ENCODE measurements around the gene ADGRB2. TPM values are rescaled to one million over a fixed set of nuclear protein-coding genes. Genes with fewer than 3 reads are reported as not detected.
"Not testable (repeated sequence)": the region's sequence is repeated elsewhere in the genome, so short reads cannot be mapped to it uniquely, and the experiment has no call there.

ADGRB2 gene
- total RNA-seq, 1 donor from 2014 or later, result 0.40 TPM

DNA sequence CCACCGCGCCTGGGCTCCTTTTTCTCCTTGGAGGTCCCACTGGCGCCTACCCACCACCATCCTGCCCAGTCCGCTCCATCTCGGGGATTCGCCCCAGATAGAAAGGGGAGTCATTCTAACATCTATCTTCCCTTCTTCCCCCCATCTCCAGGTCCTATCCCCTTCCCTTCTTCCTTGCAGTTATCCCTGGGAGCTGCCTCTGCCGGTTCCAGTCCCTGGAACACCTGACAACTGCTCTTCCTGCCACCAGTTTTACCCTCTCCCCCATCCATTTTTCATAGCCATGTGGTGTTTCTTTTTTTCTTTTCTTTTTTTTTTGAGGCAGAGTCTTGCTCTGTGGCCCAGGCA lies 48.3 kb downstream of the ADGRB2 start:
- no peaks in the 10 kb centered on the region for H3K36me3 Mint-ChIP-seq (ENCODE audit: low read depth)
- peaks cover 7% of the 10 kb centered on the region for H3K4me1 Mint-ChIP-seq
- no peak for DNase-seq
- H3K27ac Mint-ChIP-seq, result no peak overlapping the region
- H3K27me3 Mint-ChIP-seq, result peaks cover 71% of the 10 kb centered on the region
- no peaks in the 10 kb centered on the region for H3K9me3 Mint-ChIP-seq
- H3K4me3 Mint-ChIP-seq, result peak overlapping the region; percentile 49
- intact Hi-C loops (cut with micrococcal nuclease), result no loop called here

DNA sequence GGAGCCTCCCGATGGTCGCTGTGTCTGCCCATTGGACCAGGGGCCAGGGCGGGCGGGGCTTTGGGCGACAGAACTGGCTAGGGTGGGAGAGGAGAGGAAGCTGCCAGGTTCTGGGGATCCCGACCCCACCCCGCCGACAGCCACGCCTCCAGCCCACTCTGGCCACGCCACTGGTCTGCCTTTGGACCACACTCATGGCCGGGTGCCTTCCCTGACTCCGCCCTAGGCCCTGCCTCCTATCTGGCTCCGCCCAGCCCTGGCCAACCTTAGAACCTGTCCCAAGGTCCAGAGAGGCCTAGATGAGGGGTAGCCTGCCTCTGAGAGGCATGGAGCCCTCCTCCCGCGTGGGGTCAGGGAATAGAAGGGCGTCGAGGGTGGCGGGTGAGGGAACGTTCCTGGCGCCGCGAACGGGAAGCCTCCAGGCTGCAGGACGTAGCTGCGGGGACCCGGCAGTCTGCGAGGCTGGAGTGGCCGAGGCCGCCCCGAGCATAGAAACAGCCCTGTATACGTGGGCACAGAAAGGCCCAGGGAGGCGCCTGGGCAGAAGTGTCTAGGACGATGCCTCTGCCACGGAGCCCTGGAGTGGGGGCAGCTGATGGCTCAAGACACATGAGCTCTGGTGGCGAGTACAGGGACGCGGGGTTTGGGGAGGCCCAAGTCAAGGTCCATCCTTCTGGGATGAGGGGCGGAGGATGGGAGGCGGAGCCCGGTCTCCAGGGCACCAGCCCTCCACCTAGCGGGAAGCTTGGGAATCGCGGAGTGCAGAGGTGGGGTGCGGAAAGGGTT lies 48.9 kb downstream of the ADGRB2 start:
- no peaks in the 10 kb centered on the region for H3K9me3 Mint-ChIP-seq
- H3K36me3 Mint-ChIP-seq (ENCODE audit: low read depth), result no peaks in the 10 kb centered on the region
- H3K4me1 Mint-ChIP-seq, result peaks cover 7% of the 10 kb centered on the region
- peak overlapping the region; percentile 45 for H3K4me3 Mint-ChIP-seq
- peaks cover 71% of the 10 kb centered on the region for H3K27me3 Mint-ChIP-seq
- peak; percentile 73 for DNase-seq
- intact Hi-C loops (cut with micrococcal nuclease), result no loop called here
- H3K27ac Mint-ChIP-seq, result no peak overlapping the region

DNA sequence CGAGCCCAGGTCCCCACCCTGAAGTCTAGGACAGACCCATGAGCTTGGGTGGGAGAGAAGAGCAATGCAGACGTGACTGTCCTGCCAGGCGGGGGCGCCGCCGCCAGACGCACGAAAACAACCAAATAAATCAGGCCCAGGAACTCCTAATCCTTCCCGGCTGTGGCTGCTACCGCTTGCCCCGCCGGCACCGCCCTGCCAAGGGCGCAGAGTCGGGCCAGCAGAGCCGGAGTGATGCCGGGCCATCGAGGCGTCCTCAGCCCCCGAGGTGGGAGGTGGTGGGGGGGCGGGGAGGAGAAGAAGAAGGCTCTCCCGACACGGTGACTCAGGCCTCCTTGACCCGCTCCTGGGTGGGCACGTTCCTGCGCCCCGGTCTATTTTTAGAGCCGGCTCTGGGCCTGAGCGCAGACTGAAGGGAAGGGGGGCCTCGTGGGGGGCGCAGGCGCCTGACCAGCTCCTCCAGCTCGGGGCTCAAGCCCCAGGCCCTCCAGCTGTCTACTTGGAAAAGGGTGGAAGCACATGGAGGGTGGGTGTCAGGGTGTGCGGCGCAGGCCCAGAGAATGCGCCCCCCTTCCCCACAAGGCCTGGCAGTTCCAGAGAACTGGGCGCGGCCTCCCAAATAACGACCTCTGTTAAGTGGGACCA lies 49.6 kb downstream of the ADGRB2 start:
- Mint-ChIP-seq H3K4me3 (no peak overlapping the region), H3K27ac (no peak overlapping the region)

DNA sequence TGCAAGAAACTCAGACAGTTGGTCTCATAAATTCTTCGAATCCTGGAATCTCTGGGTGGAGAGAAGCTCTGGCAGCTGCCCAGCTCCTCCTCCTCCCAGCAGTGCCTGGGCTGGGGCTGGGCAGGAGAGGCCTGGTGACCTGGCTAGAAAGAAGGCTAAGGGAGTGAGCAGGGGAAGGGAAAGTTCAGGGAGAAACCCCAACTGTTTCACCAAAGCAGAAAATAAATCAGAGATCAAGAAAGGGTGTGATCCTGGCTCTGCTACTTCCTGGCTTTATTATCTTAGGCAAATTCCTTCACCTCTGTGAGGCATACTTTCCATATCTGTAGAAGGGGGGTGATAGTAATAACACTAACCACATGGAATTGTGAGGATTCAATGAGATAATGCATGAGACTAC lies 51.5 kb downstream of the ADGRB2 start:
- Mint-ChIP-seq H3K4me1 (peaks cover 12% of the 10 kb centered on the region), H3K9me3 (no peaks in the 10 kb centered on the region), H3K4me3 (no peak overlapping the region), H3K27ac (no peak overlapping the region), H3K36me3 (ENCODE audit: low read depth) (no peaks in the 10 kb centered on the region), H3K27me3 (peaks cover 70% of the 10 kb centered on the region)
- no peak for DNase-seq
- intact Hi-C loops (cut with micrococcal nuclease), result no loop called here

More for the DNA sequence above, 49.6 kb downstream of the ADGRB2 start:
- Mint-ChIP-seq H3K4me1 (peaks cover 7% of the 10 kb centered on the region), H3K27me3 (peaks cover 71% of the 10 kb centered on the region), H3K36me3 (ENCODE audit: low read depth) (no peaks in the 10 kb centered on the region), H3K9me3 (no peaks in the 10 kb centered on the region)
- DNase-seq, result peak; percentile 67
- intact Hi-C loops (cut with micrococcal nuclease), result no loop called here

DNA sequence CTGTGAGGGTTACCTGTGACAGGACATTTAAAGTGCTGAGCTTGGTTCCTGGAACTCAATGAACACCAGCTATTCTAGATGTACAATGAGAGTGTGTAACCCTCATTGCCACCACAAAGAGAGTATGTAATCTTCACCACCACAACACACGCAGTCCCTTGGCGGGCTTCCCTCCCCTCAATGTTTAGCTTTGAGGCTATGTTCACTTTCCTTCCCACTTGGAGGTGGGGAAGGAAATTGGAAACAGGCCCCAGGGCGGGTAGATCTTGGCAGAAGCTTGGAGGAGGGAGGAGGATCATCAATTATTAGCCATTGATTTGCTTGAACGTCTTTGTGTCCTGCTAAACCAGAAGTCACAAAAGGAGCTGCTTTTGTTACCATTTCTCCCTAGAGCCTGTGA lies 52.1 kb downstream of the ADGRB2 start:
- Mint-ChIP-seq H3K4me3 (no peak overlapping the region), H3K36me3 (ENCODE audit: low read depth) (no peaks in the 10 kb centered on the region), H3K4me1 (peaks cover 17% of the 10 kb centered on the region), H3K9me3 (no peaks in the 10 kb centered on the region), H3K27ac (no peak overlapping the region), H3K27me3 (peaks cover 67% of the 10 kb centered on the region)
- intact Hi-C loops (cut with micrococcal nuclease), result no loop called here
- no peak for DNase-seq

DNA sequence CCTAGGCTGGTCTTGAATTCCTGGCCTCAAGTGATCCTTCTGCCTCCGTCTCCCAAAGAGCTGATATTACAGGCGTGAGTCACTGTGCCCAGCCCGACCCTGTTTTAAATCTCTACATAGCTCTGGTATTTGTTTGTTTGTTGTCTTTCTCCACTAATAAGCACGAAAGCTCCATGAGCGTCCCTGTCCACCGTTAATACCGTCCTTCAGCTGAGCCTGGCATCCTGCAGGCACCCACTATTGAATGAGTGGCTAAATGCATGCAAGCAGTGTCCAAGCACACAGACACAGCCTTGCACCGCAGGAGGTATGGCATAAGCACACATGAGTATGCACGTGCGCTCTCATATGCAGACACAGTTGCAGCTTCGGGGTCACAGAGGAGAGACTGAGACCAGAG lies 55.8 kb downstream of the ADGRB2 start:
- no peaks in the 10 kb centered on the region for H3K36me3 Mint-ChIP-seq (ENCODE audit: low read depth)
- H3K27ac Mint-ChIP-seq, result no peak overlapping the region
- H3K4me3 Mint-ChIP-seq, result no peak overlapping the region
- DNase-seq, result no peak
- intact Hi-C loops (cut with micrococcal nuclease), result no loop called here
- H3K27me3 Mint-ChIP-seq, result peaks cover 54% of the 10 kb centered on the region
- H3K9me3 Mint-ChIP-seq, result no peaks in the 10 kb centered on the region
- H3K4me1 Mint-ChIP-seq, result peaks cover 31% of the 10 kb centered on the region

DNA sequence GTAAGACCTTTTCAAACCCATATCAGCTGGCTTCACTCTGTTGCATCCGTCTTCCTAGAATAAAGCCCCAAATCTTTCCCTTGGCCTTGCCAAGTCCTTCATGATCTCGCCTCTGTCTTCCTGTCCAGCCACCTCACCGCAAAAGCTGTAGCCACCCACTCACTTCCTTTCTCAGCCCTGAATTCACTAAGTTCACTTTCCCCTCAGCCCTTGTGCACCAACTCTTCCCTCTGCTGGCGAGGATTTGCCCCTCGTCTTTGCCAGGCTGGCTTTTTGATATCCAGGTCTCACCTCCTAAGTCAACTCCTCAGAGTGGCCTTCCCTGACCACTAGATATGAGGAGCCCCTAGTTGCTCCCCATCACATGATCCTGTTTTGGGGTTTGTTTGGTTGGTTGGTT lies 56.4 kb downstream of the ADGRB2 start:
- peak; percentile 64 for DNase-seq
- no peaks in the 10 kb centered on the region for H3K36me3 Mint-ChIP-seq (ENCODE audit: low read depth)
- H3K9me3 Mint-ChIP-seq, result no peaks in the 10 kb centered on the region
- H3K27ac Mint-ChIP-seq, result no peak overlapping the region
- peaks cover 31% of the 10 kb centered on the region for H3K4me1 Mint-ChIP-seq
- peak overlapping the region; percentile 9 for H3K4me3 Mint-ChIP-seq
- intact Hi-C loops (cut with micrococcal nuclease), result loop anchor here (2.0 kb wide), 1 partner anchor 43 kb away; no protein-coding TSS in a partner anchor
- peaks cover 54% of the 10 kb centered on the region for H3K27me3 Mint-ChIP-seq

DNA sequence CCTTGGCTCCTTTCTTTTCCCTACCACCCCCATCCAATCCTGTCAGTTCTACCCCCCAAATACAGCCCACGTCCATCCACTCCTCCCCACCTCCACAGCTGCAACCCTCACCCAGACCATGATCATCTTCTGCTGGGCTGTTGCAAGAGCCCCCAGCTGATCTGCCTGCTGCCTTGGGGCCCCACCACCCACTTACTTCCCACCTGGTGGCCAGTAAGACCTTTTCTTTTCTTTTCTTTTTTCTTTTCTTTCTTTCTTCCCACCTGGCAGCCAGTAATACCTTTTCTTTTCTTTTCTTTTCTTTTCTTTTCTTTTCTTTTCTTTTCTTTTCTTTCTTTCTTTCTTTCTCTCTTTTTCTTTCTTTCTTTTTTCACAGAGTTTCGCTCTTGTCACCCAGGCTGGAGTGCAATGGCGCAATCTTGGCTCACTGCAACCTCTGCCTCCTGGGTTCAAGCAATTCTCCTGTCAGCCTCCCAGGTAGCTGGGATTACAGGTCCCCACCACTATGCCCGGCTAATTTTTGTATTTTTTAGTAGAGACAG lies 57.0 kb downstream of the ADGRB2 start:
- peaks cover 48% of the 10 kb centered on the region for H3K27me3 Mint-ChIP-seq
- DNase-seq; H3K4me3 Mint-ChIP-seq; H3K27ac Mint-ChIP-seq; H3K9me3 Mint-ChIP-seq; H3K36me3 Mint-ChIP-seq (ENCODE audit: low read depth): not testable (repeated sequence)
- intact Hi-C loops (cut with micrococcal nuclease), result loop anchor here (2.0 kb wide), 1 partner anchor 42 kb away; no protein-coding TSS in a partner anchor
- H3K4me1 Mint-ChIP-seq, result peaks cover 31% of the 10 kb centered on the region

DNA sequence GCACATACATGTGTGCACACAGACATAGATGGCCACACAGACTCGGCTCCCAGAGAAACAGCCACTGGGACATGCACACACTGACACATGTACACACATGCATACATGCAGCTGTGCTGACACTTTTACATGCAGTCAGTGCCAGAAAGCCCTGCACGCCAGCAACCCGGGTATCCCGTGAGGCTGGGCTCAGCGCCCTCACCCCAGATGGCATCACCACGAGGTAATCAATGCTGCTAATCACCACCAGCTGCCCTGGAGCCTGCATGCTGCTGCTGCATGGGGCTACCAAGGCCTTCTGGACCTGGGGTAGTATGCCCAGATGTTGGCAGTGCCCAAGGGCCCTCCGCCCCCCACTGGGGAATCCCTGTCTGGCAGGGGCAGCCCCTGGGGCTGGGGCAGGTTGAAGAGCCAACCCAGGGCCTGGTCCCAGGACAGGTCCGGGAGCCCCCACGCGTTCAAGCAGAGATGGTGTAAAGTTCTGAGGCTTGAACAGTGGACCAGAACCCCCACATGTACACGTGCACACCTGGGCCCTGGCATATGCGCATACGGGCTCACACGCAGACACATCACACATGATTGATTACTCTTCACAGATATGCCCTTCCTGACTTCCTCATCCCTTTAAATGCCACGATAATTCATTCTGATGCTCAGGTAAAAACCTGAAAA lies 57.6 kb downstream of the ADGRB2 start:
- intact Hi-C loops (cut with micrococcal nuclease), result loop anchor here (2.0 kb wide), 1 partner anchor 42 kb away; no protein-coding TSS in a partner anchor
- no peak overlapping the region for H3K4me3 Mint-ChIP-seq
- no peaks in the 10 kb centered on the region for H3K36me3 Mint-ChIP-seq (ENCODE audit: low read depth)
- no peak for DNase-seq
- no peaks in the 10 kb centered on the region for H3K9me3 Mint-ChIP-seq
- no peak overlapping the region for H3K27ac Mint-ChIP-seq
- peaks cover 31% of the 10 kb centered on the region for H3K4me1 Mint-ChIP-seq
- H3K27me3 Mint-ChIP-seq, result peaks cover 46% of the 10 kb centered on the region

DNA sequence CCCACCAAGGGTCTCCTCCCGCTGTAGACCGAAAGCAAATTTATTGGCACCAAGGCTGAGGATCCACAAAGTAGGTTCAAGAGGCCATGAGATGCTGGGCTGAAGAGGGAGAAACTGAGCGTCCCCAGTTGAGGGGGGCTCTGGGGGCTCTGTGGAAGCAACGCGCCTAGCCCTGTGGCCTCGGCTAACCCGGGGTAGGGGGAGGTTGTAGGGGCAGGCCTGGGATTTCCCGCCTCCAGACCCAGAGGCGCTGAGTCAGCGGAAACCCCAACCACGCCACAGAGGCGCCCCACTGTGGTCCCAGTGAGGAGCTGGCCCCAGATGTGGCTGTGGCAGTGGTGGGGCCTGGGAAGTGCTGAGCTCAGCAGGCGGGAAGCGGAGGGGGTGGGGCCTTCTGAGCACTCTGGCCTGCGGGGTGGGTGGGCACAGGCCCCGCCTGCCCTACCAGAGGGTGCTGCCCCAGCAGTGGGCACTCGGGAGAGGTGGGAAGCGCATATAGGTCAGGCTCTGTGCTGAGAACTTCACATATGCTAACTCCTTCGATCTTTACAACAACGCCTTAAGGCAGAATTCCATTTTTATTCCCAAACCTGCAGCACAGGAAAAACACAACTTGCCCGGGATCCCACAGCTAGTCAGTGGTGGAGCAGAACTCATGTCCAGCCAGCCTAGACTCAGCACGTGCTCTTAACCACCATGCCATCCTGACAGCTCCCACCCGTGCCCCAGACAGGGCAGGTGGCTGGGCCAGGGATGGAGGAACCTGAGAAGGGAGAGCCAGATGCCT lies 58.9 kb downstream of the ADGRB2 start:
- intact Hi-C loops (cut with micrococcal nuclease), result no loop called here

DNA sequence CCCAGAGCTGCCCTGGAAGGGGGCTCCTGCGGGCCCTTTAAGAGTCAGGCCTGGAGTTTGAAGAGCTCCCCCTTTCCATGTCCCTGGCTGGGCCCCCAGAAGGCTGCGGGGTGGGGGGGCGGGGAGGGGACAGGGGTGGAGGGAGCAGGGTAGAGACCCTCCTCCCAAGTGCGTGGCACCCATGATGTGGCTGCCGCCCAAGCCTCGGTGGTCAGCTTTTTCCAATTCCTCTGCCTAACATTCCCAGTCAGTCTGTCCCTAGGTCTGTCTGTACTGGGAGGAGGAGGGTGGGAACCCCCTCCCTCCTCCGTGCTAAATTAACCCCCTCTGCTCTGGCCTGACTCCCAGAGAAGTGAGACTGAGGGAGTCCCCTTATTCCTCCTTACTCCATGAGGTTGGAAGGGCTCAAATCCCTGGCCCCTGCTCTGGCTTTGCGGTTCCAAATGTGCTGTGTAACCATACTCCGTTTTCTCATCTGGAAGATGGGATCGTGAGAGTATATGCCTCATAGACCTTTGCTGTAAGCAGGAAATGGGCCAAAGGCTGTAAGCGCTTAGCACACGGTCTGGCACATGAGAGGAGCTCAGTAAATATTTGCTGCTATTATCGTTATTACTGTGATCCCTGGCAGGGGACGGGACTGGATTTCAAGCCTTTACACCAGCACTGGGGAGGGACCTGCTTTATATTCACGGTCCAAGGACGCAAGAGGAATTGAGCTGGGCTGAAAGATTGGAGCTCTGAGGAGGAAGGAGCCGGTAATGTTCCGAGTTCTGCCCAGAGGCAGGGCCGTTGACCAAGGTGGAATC lies 59.7 kb downstream of the ADGRB2 start:
- Mint-ChIP-seq H3K9me3 (no peaks in the 10 kb centered on the region), H3K4me3 (peak overlapping the region; percentile 62), H3K27ac (peak overlapping the region; percentile 71), H3K27me3 (peaks cover 39% of the 10 kb centered on the region), H3K36me3 (ENCODE audit: low read depth) (no peaks in the 10 kb centered on the region), H3K4me1 (peaks cover 34% of the 10 kb centered on the region)
- DNase-seq, result no peak
- intact Hi-C loops (cut with micrococcal nuclease), result no loop called here

More for the DNA sequence above, 58.9 kb downstream of the ADGRB2 start:
- H3K27ac Mint-ChIP-seq, result peak overlapping the region; percentile 71
- H3K9me3 Mint-ChIP-seq, result no peaks in the 10 kb centered on the region
- peaks cover 31% of the 10 kb centered on the region for H3K4me1 Mint-ChIP-seq
- peak; percentile 91 for DNase-seq
- no peaks in the 10 kb centered on the region for H3K36me3 Mint-ChIP-seq (ENCODE audit: low read depth)
- peaks cover 39% of the 10 kb centered on the region for H3K27me3 Mint-ChIP-seq
- peak overlapping the region; percentile 62 for H3K4me3 Mint-ChIP-seq

DNA sequence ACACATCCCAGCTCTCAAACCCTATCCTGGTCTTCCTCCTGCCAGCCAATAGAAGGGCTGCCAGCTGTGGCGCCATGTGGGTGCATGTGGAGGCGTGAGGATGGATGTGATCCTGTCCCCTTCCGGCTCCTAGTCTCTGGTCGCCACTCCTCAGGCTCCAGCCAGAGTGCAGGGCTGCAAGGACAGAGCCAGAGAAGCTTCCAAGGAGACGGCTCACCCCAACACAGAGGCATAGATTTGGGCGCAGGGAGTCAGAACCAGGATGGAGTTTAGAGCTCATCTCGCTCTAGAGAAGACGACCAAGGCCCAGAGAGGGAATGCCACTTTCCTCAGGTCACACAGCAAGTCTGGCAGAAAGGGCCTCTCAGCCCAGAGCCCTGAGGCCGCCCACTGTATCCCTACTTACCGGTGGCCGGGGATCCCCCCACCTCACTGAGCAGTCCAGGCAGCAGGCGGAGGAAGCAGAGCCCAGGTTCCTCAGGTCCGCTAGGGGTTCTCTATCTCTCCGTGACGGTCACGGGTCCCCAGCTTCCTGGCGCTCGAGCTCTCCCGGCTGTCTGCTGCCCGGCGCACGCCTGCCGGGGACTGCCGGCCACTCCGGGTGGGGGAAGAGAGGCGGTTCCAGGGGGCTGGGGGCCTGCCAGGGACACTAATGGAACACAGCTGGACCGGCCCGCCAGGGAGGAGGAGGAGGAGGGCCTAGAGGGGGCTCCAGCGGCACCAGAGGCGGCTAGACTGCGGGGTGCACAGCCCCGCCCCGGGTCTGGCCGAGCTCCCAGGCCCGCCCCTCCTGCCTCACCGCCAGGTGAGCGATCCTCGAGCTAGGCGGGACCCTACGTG lies 60.5 kb downstream of the ADGRB2 start, which contains the start of gene COL16A1:
TSS of gene COL16A1 (minus strand) at position 587 of the 840 bp plus-strand sequence. CDS start 1,824 bp downstream, outside the sequence.
- peak within 1 kb of the TSS; percentile 62 for H3K4me3 Mint-ChIP-seq
- H3K36me3 Mint-ChIP-seq (ENCODE audit: low read depth), result no peaks in the 10 kb centered on the region
- H3K4me1 Mint-ChIP-seq, result peaks cover 40% of the 10 kb centered on the region
- H3K9me3 Mint-ChIP-seq, result no peaks in the 10 kb centered on the region
- peaks cover 34% of the 10 kb centered on the region for H3K27me3 Mint-ChIP-seq
- no peak for DNase-seq
- peak within 1 kb of the TSS; percentile 71 for H3K27ac Mint-ChIP-seq
- intact Hi-C loops (cut with micrococcal nuclease), result no loop called here
